PC-3 (cell line): ENCODE measurements around the gene LIF. TPM values are rescaled to one million over a fixed set of nuclear protein-coding genes. Genes with fewer than 3 reads are reported as not detected.

Experiments used
- ATAC-seq: fragments of 200-7000 bp; cut with Tn5 transposase; 2 replicates; pipeline ENCODE4 v1.9.1; 2020; ENCODE audit warnings: mild to moderate bottlenecking, moderate library complexity
- BruUV-seq: library from RNA; stranded (reverse); fragments of 400-500 nt; replicated peaks from 2 replicates; lab custom pipeline; 2021; lab: Mats Ljungman, UMichigan
- CTCF ChIA-PET: fragments of 300-600 bp; sonication (Branson Sonifier 250); formaldehyde crosslinking; loops from one replicate; lab custom pipeline; 2022; ENCODE audit warnings: antibody characterized with exemption; lab: Charles Lee
- POLR2A ChIA-PET: fragments of 300-600 bp; sonication (Branson Sonifier 250); formaldehyde crosslinking; loops from one replicate; lab custom pipeline; 2022; ENCODE audit warnings: antibody characterized with exemption; ENCODE audit not compliant: unreplicated experiment; lab: Charles Lee
- DNase-seq: peaks from one replicate; pipeline ENCODE4 v3.0.0-alpha.2; 2015
- H2AFZ ChIP-seq: fragments of 300-600 bp; sonication (generic); 2 replicates; pipeline ENCODE4 v1.6.0; 2016; ENCODE audit warnings: antibody characterized with exemption, low read length
- H3F3A ChIP-seq: fragments of 300-600 bp; sonication (generic); one replicate; pipeline ENCODE4 v1.6.0; 2017; ENCODE audit warnings: antibody characterized with exemption, low read length, control low read depth, mild to moderate bottlenecking; ENCODE audit not compliant: unreplicated experiment
- H3K27ac ChIP-seq: fragments of 300-600 bp; sonication (generic); 2 replicates; pipeline ENCODE4 v1.5.1; 2016; ENCODE audit warnings: mild to moderate bottlenecking, low read length
- H3K27me3 ChIP-seq: fragments of 300-600 bp; sonication (generic); 2 replicates; pipeline ENCODE4 v1.6.1; 2016; ENCODE audit warnings: low read length, mixed read lengths
- H3K36me3 ChIP-seq: fragments of 300-600 bp; sonication (generic); 2 replicates; pipeline ENCODE4 v1.6.1; 2016; ENCODE audit warnings: low read depth, mixed run types, low read length, mixed read lengths
- H3K4me1 ChIP-seq: fragments of 300-600 bp; sonication (generic); 2 replicates; pipeline ENCODE4 v1.5.1; 2016; ENCODE audit warnings: low read length; ENCODE audit not compliant: insufficient read depth
- H3K4me2 ChIP-seq: fragments of 300-600 bp; sonication (generic); 2 replicates; pipeline ENCODE4 v1.6.0; 2016; ENCODE audit warnings: low read length
- H3K4me3 ChIP-seq: fragments of 300-600 bp; sonication (generic); 2 replicates; pipeline ENCODE4 v1.5.1; 2016; ENCODE audit warnings: mild to moderate bottlenecking, low read length, mixed read lengths
- H3K79me2 ChIP-seq: fragments of 300-600 bp; sonication (generic); 2 replicates; pipeline ENCODE4 v1.6.1; 2017; ENCODE audit warnings: low read length, mixed read lengths
- H3K9ac ChIP-seq: fragments of 300-600 bp; sonication (generic); 2 replicates; pipeline ENCODE4 v1.6.0; 2016; ENCODE audit warnings: mild to moderate bottlenecking, low read length
- H3K9me2 ChIP-seq: fragments of 300-600 bp; sonication (generic); replicated peaks from 2 replicates; pipeline ENCODE4 v1.6.1; 2016; ENCODE audit warnings: mixed run types, low read length, mixed read lengths
- H3K9me3 ChIP-seq: fragments of 300-600 bp; sonication (generic); 2 replicates; pipeline ENCODE4 v1.6.1; 2016; ENCODE audit warnings: low read length, mixed read lengths
- H4K20me1 ChIP-seq: fragments of 300-600 bp; sonication (generic); 2 replicates; pipeline ENCODE4 v1.6.1; 2016; ENCODE audit warnings: low read length, mixed read lengths
- EZH2 ChIP-seq: fragments of 300-600 bp; sonication (generic); IDR thresholded peaks from one replicate; pipeline ENCODE4 v1.6.1; 2017; ENCODE audit warnings: antibody characterized with exemption, mild to moderate bottlenecking, low read length; ENCODE audit not compliant: unreplicated experiment
- EZH2phosphoT487 ChIP-seq: fragments of 300-600 bp; sonication (generic); IDR thresholded peaks from 2 replicates; pipeline ENCODE4 v1.6.1; 2018; ENCODE audit warnings: mild to moderate bottlenecking, antibody characterized with exemption, low read length, borderline replicate concordance
- intact Hi-C: fragments of 100-400 bp; cut with micrococcal nuclease; formaldehyde crosslinking; loops from 2 replicates; pipeline ENCODE4 v1.9.0; 2023
- total RNA-seq: library from RNA; depleted of rRNA; stranded (reverse); fragments of >200 nt; gene quantifications from 2 replicates; pipeline ENCODE4 v1.2.3, GENCODE V29; 2014
- TF ChIP-seq, protein P1 (sequence below): fragments of 300-600 bp; sonication (generic); conservative IDR thresholded peaks from 2 replicates; pipeline ENCODE4 v1.5.1; 2017; ENCODE audit warnings: antibody characterized with exemption, low read depth, mild to moderate bottlenecking, low read length

Gene LIF
- total RNA-seq, 1 experiment from 2014 or later, result 64.1 TPM

DNA sequence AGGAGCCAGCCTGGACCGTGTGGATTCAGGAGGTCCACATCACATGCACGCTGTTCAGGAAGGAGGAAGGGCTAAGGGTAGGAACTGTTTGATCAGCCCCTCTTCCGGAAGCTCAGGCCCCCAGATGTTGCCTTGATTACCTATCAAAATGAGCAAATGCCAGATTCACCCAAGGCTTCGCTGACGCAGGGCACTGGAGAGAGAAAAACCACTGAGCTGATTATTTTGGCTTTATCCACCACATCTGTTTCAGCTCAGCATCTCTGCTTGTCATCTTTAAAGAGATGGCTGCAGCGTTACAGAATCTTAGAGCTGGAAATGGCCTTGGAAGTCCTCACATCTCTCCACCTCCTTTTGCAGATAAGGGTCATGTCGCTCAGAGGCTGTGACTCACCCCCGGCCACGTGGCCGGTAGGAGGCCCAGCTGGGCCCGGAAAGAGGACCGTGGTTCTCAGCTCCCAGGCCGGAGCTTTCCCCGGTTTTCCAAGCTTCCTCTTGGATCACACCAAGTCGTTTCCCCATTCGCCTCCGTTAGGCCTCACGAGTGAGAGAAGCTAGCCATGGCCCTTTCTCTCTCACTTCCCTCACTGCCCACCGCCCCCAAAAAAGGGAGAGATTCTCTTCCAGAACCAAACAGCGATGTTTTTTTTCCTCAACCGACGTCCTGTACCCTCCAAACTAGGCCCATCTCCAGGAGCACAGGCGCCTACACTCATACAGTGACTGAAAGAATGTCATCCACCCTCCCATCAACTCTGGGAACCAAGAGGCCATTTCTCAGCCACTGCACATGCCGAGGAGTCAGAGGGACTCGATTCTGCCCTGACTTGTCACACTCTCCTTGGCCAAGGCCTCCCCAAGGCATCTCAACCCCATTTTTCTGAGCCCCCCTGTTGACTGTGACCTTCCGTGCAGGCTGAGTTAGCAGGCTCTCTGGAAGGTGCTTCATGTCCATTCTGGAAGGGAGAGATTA lies 37.6 kb downstream of the LIF start:
- BruUV-seq, result no TSS peak
- CTCF ChIA-PET, result interaction anchor here (0.7 kb wide), 1 partner anchor 43 kb away, joined by 3 read pairs; no protein-coding TSS in a partner anchor

DNA sequence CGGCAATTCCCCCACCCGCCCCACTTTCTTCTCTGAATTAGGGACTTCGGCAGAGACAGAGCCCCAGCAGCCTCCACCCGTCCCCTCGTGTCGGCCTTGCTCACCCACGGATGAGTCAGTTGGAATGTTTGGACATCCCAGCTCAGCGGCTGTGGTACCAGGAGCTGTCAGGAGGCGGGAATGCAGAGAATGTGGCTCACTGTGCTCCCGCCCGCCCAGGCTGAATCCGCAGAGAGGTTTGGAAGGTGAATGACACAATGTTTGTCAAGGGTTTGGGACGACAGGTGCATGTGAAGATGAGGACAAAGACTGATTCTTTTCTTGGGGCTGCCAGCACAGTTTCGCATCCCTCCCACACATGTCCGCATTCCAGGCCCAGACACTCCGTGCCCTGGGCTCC lies 39.6 kb downstream of the LIF start:
- Histone ChIP-seq H3K4me3 (no peak overlapping the region), H3K27me3 (no peaks in the 10 kb centered on the region), H3F3A (peaks cover 36% of the 10 kb centered on the region), H3K9ac (peak overlapping the region; percentile 97), H2AFZ (no peak overlapping the region), H3K36me3 (no peaks in the 10 kb centered on the region), H3K9me3 (peaks cover 2% of the 10 kb centered on the region; the same call in 1 of the 2 replicates), H3K4me2 (no peak overlapping the region), H3K9me2 (no peaks in the 10 kb centered on the region), H3K27ac (peak overlapping the region; percentile 100), H3K4me1 (peaks cover 89% of the 10 kb centered on the region), H4K20me1 (no peaks in the 10 kb centered on the region), H3K79me2 (peaks cover 20% of the 10 kb centered on the region; the same call in 1 of the 2 replicates)
- POLR2A ChIA-PET, result interaction anchor here (0.7 to 1.5 kb wide), 2 partner anchors 11 to 47 kb away, joined by 5 to 9 read pairs; no protein-coding TSS in a partner anchor
- TF ChIP-seq EZH2phosphoT487 (no peak), EZH2 (no peak)
- TF ChIP-seq, protein P1, sequence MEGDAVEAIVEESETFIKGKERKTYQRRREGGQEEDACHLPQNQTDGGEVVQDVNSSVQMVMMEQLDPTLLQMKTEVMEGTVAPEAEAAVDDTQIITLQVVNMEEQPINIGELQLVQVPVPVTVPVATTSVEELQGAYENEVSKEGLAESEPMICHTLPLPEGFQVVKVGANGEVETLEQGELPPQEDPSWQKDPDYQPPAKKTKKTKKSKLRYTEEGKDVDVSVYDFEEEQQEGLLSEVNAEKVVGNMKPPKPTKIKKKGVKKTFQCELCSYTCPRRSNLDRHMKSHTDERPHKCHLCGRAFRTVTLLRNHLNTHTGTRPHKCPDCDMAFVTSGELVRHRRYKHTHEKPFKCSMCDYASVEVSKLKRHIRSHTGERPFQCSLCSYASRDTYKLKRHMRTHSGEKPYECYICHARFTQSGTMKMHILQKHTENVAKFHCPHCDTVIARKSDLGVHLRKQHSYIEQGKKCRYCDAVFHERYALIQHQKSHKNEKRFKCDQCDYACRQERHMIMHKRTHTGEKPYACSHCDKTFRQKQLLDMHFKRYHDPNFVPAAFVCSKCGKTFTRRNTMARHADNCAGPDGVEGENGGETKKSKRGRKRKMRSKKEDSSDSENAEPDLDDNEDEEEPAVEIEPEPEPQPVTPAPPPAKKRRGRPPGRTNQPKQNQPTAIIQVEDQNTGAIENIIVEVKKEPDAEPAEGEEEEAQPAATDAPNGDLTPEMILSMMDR, result no peak
- CTCF ChIA-PET, result interaction anchor here (0.6 to 0.7 kb wide), 3 partner anchors 13 to 99 kb away, joined by 3 to 6 read pairs (median 3); no protein-coding TSS in a partner anchor
- ATAC-seq, result peak; percentile 48
- BruUV-seq, result no TSS peak
- peak; percentile 97 for DNase-seq
- intact Hi-C loops, result loop anchor here (5.0 kb wide), 1 partner anchor 95 kb away; no protein-coding TSS in a partner anchor

More for the DNA sequence above, 37.6 kb downstream of the LIF start:
- no peaks in the 10 kb centered on the region for H3K9me2 ChIP-seq
- H2AFZ ChIP-seq, result no peak overlapping the region
- peaks cover 88% of the 10 kb centered on the region for H3K4me1 ChIP-seq
- no peak overlapping the region for H3K4me3 ChIP-seq
- TF ChIP-seq, protein P1, result no peak
- TF ChIP-seq EZH2phosphoT487 (no peak), EZH2 (no peak)
- intact Hi-C loops, result loop anchor here (5.0 kb wide), 1 partner anchor 97 kb away; no protein-coding TSS in a partner anchor
- H3K27ac ChIP-seq, result peak overlapping the region; percentile 100
- H3K79me2 ChIP-seq, result peaks cover 14% of the 10 kb centered on the region; the same call in 1 of the 2 replicates
- peak; percentile 3 for ATAC-seq
- H3K9me3 ChIP-seq, result no peaks in the 10 kb centered on the region
- DNase-seq, result peak; percentile 88
- no peaks in the 10 kb centered on the region for H4K20me1 ChIP-seq
- peaks cover 30% of the 10 kb centered on the region for H3F3A ChIP-seq
- no peaks in the 10 kb centered on the region for H3K36me3 ChIP-seq
- peak overlapping the region; percentile 16; the same call in 1 of the 2 replicates for H3K4me2 ChIP-seq
- H3K27me3 ChIP-seq, result no peaks in the 10 kb centered on the region
- POLR2A ChIA-PET, result interaction anchor here (0.5 to 1.2 kb wide), 5 partner anchors 12 to 518 kb away, joined by 3 to 17 read pairs (median 5); no protein-coding TSS in a partner anchor
- H3K9ac ChIP-seq, result peak overlapping the region; percentile 96
